Brain microvascular endothelial cell (primary cell): ENCODE measurements around the gene CALD1.

Experiments used
- DNase-seq: peaks from one replicate; pipeline ENCODE4 v3.0.0-alpha.2; 2020
- H3K27ac ChIP-seq: fragments of 250-450 bp; sonication (Bioruptor Pico); 2 replicates; pipeline ENCODE4 v1.5.1; 2020; ENCODE audit warnings: mild to moderate bottlenecking, moderate library complexity
- H3K27me3 ChIP-seq: fragments of 250-450 bp; sonication (Bioruptor Pico); replicated peaks from 2 replicates; pipeline ENCODE4 v1.5.1; 2020; ENCODE audit warnings: mild to moderate bottlenecking
- H3K36me3 ChIP-seq: fragments of 250-450 bp; sonication (Bioruptor Pico); replicated peaks from 2 replicates; pipeline ENCODE4 v1.5.1; 2020; ENCODE audit warnings: mild to moderate bottlenecking
- H3K4me3 ChIP-seq: 2 replicates; pipeline ENCODE4 v1.5.1; 2011; ENCODE audit warnings: low read depth, mild to moderate bottlenecking, control low read depth, low read length, moderate library complexity
- in situ Hi-C: cut with HindIII; loops from 2 replicates; pipeline ENCODE4 v1.10.0; 2017; ENCODE audit warnings: low sequenced_read_pairs, low pct_ligation_motif_present
- TF ChIP-seq, protein P1 (sequence below): IDR thresholded peaks from 2 replicates; pipeline ENCODE4 v1.5.1; 2011; ENCODE audit warnings: low read depth, mild to moderate bottlenecking, moderate library complexity, low read length, control low read depth, inconsistent platforms; ENCODE audit errors: missing control alignments

Gene CALD1

DNA sequence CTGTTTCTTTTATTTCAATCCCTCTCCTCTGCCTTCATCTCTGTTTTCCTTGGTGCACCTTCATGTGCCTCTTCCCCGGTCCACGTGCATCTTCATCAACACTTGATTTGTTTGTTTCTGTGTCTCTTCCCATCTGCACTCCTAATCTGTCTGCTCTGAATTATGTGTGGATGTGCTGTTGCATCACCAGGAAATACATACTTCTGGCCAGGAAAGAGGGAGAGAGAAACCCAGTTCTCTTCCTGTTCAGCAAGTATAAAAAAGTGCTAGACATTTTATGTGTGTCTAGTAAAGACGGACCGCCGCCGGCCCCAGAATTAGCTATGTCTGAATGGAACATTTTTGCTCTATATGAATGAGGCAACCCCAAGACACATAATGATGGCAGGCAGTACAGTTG lies 93.8 kb downstream of the CALD1 start:
- no peak for DNase-seq
- Histone ChIP-seq H3K36me3 (peaks cover 26% of the 10 kb centered on the region), H3K27ac (peak overlapping the region; percentile 27), H3K4me3 (no peak overlapping the region), H3K27me3 (no peaks in the 10 kb centered on the region)
- TF ChIP-seq, protein P1, sequence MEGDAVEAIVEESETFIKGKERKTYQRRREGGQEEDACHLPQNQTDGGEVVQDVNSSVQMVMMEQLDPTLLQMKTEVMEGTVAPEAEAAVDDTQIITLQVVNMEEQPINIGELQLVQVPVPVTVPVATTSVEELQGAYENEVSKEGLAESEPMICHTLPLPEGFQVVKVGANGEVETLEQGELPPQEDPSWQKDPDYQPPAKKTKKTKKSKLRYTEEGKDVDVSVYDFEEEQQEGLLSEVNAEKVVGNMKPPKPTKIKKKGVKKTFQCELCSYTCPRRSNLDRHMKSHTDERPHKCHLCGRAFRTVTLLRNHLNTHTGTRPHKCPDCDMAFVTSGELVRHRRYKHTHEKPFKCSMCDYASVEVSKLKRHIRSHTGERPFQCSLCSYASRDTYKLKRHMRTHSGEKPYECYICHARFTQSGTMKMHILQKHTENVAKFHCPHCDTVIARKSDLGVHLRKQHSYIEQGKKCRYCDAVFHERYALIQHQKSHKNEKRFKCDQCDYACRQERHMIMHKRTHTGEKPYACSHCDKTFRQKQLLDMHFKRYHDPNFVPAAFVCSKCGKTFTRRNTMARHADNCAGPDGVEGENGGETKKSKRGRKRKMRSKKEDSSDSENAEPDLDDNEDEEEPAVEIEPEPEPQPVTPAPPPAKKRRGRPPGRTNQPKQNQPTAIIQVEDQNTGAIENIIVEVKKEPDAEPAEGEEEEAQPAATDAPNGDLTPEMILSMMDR, result no peak
- in situ Hi-C loops, result no loop called here

DNA sequence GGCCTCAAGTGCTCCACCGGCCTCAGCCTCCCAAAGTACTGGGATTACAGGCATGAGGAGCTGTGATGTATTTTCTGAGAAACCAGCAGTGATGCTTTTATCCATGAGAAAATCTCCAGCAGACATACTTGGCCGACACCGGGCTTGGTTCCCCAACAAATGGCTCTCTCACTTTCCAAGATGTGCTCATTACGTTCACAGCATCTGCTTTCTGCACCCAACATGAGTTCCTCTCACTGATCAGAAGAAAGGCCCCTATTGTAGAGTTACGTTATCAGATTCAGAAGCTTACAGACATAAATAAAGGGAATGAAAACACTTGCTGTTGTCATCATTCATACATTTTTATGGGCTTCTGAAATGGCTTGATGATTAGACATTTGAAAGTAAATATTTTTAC lies 95.0 kb downstream of the CALD1 start:
- no peak for DNase-seq
- H3K36me3 ChIP-seq, result peaks cover 19% of the 10 kb centered on the region
- in situ Hi-C loops, result no loop called here
- TF ChIP-seq, protein P1, result no peak
- H3K4me3 ChIP-seq, result no peak overlapping the region
- no peaks in the 10 kb centered on the region for H3K27me3 ChIP-seq
- H3K27ac ChIP-seq, result no peak overlapping the region

DNA sequence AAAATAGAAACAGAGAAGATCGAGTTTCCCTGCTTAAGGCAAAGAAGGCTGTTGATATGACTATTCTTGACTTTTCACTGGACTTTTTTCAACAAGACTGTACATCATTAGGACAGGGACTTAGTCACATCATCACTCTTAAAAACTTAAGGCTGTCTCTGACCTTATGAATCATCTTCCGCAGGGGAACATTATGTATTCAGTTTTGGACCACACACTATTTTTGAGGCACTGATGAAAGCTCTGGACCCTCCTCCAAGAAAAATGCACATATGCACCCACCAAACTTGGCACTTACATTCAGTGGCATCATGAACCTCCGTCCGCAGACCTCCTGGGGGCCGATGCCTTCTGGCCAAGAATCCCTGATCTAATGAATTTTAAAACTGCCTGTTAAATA lies 96.4 kb downstream of the CALD1 start:
- H3K27ac ChIP-seq, result peak overlapping the region; percentile 51
- TF ChIP-seq, protein P1, result no peak
- no peak overlapping the region for H3K4me3 ChIP-seq
- DNase-seq, result peak; percentile 39
- in situ Hi-C loops, result no loop called here
- H3K27me3 ChIP-seq, result no peaks in the 10 kb centered on the region
- H3K36me3 ChIP-seq, result peaks cover 15% of the 10 kb centered on the region

DNA sequence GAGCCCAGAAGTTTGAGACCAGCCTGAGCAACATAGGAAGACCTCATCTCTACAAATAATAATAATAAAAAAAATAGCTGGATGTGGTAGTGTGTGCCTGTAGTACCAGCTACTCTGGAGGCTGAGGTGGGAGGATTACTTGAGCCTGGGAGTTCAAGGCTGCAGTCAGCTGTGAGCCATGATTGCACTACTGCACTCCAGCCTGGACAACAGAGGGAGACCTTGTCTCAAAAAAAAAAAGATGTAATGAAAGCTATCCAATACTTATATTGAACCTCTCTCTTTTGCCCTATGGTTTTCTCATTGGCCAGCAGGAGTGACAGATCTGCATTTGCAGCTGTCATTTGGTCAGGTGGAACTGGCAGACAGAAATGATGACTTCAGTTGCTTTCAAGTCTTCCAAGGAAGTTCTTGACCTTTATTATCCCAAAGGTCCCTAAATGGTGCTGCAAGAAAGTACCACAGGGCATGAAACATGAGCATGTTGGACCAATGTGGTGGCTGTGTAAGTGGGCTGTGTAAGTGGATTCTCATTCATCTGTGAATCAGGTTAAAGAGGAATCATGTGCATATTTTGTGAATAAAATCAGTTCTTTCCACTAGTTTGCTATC lies 99.4 kb downstream of the CALD1 start:
- in situ Hi-C loops, result no loop called here
- TF ChIP-seq, protein P1, result peak; percentile 12
- Histone ChIP-seq H3K27me3 (no peaks in the 10 kb centered on the region), H3K27ac (no peak overlapping the region), H3K4me3 (no peak overlapping the region), H3K36me3 (peaks cover 21% of the 10 kb centered on the region)
- DNase-seq, result no peak

DNA sequence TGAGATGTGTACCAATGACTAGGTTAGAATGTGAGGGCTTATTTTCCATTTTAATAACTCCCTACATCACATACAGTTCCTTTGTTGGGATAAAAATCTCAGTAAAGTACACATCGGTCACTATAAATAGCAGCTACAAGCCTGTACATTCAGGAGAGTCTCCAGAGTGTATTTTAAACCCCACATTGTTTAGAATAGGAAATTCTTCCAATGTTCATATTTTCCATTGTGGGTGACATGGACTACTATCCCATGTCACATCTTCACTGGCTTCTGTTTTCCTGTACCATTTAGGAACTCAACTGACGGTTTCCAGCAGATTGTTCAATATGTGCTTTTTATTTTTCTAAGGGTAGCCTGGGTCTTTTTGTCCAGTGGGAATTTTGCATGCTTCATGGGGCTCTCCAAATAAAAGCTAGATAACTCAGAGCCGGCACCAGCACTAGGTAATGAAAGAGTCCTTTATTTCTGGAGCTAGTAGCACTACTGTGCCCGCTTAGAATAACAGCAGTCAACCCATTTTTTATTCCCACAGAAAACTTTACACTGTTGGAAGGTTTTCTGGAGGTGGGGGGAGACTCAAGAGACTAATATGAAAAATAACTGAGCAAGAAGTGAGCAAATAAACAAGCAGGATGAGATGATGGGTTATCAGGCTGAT lies 100.5 kb downstream of the CALD1 start:
- TF ChIP-seq, protein P1, result no peak
- in situ Hi-C loops, result no loop called here
- no peak overlapping the region for H3K4me3 ChIP-seq
- H3K36me3 ChIP-seq, result peaks cover 19% of the 10 kb centered on the region
- no peaks in the 10 kb centered on the region for H3K27me3 ChIP-seq
- DNase-seq, result no peak
- H3K27ac ChIP-seq, result no peak overlapping the region
